ENCODE measurements around the gene WSCD1.

Gene WSCD1

GRCh38 chr17:6086603-6087400 lies 16.6 kb downstream of the WSCD1 start:
- no peak for DNase-seq

DNA sequence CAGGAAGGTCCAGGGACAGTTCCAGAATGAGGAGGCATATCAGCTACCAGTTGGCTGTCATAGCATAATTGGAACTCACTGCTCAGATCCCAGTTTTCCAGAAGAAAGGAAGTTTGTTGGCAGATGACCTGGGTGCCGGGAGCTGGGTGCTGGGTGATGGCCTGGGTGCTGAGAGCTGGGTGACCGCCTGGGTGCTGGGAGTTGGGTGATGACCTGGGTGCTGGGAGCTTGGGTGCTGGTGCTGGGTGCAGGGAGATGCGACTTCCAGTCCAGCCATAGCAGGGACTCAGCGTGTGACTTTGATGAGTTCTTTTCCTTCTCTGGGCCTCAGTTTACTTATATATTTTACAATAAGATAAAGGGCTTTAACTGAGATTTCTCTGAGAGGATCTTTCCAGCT lies 18.0 kb downstream of the WSCD1 start:
- DNase-seq: no peak

DNA sequence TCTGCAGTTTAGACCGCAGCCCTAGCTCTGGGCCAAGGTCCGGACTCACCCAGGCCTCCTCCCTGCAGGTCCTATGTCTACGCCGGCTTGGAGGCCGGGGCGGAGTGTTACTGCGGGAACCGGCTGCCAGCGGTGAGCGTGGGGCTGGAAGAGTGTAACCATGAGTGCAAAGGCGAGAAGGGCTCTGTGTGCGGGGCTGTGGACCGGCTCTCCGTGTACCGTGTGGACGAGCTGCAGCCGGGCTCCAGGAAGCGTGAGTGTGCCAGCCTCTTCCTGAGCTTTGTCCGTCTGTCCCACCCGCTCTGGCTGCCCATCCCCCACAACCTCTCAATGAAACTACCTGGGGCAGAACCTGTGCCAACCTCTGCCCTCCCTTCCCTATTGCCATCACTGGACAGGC lies 20.1 kb downstream of the WSCD1 start:
- no peak for DNase-seq

GRCh38 chr17:6092182-6092902 lies 22.2 kb downstream of the WSCD1 start:
- DNase-seq: no peak

GRCh38 chr17:6092903-6093468 lies 22.8 kb downstream of the WSCD1 start:
- DNase-seq: no peak

DNA sequence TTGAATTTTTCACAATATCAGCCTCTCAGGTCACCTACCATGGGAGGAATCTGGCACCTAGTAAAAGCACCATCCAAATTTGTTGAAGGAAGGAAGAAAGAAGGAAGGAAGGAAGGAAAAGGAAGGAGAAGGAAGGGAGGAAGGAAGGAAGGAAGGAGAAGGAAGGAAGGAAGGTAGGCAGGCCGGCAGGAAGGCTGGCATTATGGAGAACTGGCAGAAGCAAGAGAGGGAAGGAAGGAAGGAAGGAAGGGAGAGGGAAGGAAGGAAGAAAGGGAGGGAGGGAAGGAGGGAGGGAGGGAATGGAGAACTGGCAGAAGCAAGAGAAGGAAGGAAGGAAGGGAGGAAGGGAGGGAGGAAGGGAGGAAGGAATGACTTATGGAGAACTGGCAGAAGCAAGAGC lies 24.3 kb downstream of the WSCD1 start:
- DNase-seq: no peak

- no peak for DNase-seq
These were observed 24.7 kb downstream of the WSCD1 start for GRCh38 chr17:6094926-6095325.

GRCh38 chr17:6095501-6095900 lies 25.3 kb downstream of the WSCD1 start:
- no peak for DNase-seq

DNA sequence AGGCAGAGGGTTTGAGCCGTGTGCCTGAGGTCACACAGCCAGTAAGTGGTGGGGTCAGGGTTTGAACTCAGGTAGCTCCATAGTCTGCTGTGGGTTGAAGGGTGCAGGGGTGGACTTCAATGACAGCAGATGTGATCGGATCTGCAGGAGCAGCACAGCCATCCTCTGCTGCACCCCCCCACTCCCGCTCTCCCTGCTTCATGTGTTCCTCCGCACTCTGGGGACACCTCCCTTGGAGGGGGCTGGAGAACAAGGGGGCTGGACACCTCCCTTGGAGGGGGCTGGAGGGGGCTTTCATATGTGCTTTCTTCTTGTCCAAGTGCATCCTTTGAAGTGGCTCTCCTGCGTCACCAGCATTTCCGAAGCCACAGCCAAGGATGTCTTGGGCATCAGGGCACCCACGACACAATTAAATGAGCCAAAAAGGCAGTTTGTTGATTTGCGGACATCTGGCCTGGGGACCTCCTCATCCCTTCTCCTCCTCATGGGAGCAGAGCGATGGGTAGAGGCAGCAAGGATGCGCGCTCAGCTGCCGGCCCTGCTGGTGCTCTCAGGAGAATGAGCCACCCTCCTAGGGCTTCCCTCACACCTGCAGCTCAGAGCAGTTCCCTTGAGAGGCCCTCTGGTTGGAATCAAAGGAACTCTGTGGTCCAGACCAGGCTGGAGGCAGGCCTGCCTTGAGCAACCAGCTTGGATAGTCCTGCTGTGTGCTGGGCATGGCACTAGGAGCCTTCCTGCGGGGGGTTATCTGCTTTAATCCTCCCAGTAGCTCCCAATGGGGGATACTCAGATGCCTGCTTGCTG lies 26.2 kb downstream of the WSCD1 start:
- DNase-seq: no peak

GRCh38 chr17:6097005-6097279 lies 26.8 kb downstream of the WSCD1 start:
- DNase-seq: no peak

- no peak for DNase-seq
These were observed 28.1 kb downstream of the WSCD1 start for GRCh38 chr17:6098050-6098822.

- DNase-seq: no peak
These were observed 28.6 kb downstream of the WSCD1 start for GRCh38 chr17:6098823-6099180.

DNA sequence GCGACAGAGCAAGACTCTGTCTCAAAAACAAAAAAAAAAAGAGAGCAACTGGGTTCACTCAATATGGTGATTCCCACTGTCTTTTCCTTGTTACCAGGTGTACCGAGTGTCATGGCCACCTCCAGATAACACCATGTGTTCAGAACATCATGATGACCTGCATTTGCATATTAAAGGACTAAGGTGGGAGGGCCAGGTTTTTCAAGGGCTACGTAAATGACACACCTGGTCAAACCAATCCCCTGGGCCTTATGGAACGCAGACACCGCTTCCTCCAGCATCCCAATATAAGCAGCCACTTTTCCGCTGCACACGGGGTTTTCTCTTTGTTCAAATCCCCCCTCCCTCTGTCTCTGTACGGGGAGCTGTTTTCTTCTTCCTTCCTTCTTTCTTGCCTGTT lies 29.3 kb downstream of the WSCD1 start:
- no peak for DNase-seq

DNA sequence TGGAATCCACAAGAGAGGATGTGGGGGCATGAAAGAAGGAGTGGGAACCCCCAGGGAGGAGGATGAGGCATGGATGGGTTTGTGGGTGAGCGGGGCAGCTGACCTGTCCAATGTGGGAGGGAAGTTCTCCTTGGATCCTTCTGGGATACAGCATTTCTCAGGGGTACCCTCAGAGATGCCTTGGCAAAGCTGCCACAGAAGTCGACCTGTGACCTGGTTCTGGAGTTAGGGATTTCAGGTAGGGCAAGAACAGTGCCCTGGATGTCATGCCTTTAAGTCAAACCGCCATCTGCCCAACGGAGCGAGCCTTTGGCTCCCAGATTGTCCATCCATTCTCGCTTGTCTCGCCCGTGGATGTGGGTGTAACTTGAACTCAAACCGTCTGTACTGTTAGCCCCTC lies 30.0 kb downstream of the WSCD1 start:
- no peak for DNase-seq

DNA sequence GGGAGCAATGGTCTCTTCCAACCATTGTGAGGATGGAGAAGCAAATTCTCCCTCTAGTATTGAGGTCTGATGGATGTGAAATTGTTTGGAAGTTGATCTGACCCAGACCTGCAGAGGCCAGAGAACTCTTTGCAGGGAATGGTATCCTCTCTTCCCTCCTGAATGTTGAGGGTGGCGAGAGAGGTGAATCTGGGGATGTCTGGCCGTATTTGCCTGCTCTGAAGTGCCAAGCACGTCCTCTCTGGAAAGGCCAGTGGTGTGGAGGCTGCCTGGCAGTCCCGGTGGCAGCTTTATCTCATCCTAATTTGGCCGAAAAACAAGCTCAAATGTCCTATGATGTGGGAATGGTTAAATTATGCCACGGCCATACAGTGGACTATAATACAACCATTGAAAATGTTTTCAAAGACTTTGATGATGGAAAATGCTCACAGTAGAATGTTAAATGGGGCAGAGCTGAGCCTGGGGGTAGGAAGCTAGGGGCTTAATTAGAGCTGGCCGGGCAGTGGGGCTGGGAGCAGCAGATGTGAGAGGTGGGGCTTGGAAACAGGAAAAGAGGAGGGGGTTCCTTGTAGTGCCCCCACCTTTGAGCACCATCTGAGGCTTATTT lies 30.8 kb downstream of the WSCD1 start:
- DNase-seq: no peak

GRCh38 chr17:6101706-6102105 lies 31.5 kb downstream of the WSCD1 start:
- DNase-seq: no peak

DNA sequence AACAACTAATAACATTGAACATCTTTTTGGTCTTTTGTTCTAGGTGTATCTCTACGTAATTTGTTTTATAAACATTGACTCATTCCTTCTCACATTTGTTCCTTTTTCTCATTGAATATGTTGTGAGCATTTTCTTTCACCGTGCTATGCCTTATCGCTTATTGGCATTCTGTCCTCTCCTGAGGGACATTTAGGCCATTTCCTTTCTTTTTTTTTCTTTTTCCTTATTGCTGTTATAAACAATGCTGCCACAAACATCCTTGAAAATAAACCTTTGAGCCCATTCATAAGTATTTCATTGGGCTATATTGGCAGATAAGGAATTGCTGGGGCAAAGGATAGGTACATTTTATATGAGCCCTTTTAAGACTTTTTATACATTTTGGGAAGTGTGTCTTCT lies 32.4 kb downstream of the WSCD1 start:
- no peak for DNase-seq

GRCh38 chr17:6104956-6105648 lies 34.9 kb downstream of the WSCD1 start:
- DNase-seq: no peak

DNA sequence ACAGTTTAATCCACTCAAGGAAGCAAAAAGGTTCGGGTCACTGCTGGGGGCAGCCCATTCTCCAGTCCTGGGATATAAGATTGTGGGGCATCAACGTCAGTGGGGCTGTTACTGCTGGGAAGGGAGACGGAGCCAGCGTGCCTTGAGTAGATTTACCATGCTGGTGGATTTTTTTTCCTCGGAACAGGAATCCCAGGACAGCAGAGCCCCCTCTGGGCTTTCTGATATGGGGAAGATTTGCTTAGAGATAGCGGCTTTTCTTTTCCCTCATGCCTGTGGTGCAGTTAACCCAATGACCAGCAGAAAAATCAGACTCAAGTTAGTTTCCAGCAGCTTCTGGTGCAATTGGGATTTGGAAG lies 35.4 kb downstream of the WSCD1 start:
- DNase-seq: no peak

- DNase-seq: no peak
These were observed 36.0 kb downstream of the WSCD1 start for GRCh38 chr17:6106212-6106611.

DNA sequence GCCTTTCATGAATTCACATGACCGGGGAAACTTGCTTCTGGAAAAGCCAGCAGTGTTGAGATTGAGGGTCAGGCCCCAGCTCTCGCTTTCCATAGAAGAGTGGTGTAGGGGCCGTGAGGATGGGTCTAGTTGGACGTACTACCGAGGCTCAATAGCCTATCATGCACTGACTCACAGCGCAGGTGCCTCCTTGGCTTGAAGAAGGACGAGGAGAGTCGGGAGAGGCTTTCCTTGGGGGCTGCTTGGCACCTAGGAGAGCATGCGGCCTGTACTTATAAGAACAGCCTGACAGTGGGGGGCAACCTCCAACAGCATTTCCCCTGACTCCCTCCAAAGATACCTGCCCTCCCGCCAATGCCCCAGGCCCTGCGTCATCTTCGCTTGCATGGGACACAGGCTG lies 37.6 kb downstream of the WSCD1 start:
- DNase-seq: no peak

GRCh38 chr17:6108382-6108781 lies 38.2 kb downstream of the WSCD1 start:
- DNase-seq: no peak

Measured in hematopoietic multipotent progenitor cell treated with erythropoietin and hydrocortisone succinate and interleukin-3 and kit ligand, for 6 days (in vitro differentiated cells).